ENCODE data around the gene MCTP1.

The MCTP1 gene

GRCh38 chr5:94793113-94793815, 491.6 kb downstream of the MCTP1 start:
- peak; percentile 51 for DNase-seq

DNA sequence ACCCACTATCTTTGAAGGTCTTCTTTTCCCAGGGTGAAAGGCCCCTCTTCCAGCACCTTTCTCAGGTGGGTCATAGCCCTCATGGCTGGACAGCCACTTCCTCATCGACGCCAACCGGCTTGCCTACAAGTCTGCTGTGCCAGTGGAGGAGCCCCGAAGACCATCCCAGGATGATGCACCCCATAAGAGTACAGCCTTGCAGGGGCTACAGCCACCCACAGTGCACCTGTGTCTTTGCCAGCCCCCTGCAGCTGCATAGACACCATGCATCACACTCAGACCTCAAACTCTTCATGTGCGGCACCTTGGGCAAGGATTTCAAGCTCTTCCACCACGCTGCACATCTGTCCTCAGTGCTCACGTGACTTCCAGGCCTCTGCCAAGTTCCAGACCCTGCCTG, 493.1 kb downstream of the MCTP1 start:
- DNase-seq = no peak

GRCh38 chr5:94788527-94788926, 496.4 kb downstream of the MCTP1 start:
- no peak for DNase-seq

- no peak for DNase-seq
Measured at GRCh38 chr5:94784536-94785505, 500.1 kb downstream of the MCTP1 start.

DNA sequence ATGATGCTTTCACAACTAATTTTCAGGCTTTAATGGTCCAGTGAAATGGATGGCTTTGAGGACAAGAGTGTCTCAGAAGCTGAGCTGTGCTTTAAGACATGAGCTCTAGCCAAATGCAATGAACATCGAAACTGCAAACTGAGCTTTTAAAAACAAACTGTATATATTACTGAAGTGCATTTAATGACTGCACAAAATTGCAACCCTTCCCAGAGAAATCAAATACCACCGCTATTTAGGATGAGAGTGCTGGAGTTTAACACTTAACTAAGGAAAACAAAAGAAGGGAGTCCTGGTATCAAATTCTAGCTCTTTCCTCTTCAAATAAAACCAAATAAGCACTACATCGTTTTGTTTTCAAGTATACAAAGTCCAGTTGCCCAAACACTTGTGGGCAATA, 502.5 kb downstream of the MCTP1 start:
- DNase-seq = no peak

DNA sequence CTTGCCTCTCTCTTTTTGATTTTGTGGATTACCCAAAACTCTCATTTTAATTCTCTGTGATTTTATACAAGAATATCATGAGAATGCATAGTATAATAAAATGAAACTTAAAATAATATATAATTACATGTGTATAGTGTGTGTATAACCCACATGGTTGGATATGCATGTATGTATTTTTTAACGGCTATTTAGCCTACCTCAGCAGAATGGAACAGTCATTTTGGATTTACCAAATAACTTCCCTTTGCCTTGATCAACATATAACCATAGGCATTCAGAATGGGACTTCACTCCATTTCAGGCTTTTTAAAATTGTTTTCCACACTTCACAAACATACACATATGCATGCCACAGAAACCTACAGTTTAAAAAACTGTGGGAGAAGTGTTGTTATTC, 505.2 kb downstream of the MCTP1 start:
- no peak for DNase-seq

GRCh38 chr5:94778732-94779131, 506.2 kb downstream of the MCTP1 start:
- DNase-seq = no peak

DNA sequence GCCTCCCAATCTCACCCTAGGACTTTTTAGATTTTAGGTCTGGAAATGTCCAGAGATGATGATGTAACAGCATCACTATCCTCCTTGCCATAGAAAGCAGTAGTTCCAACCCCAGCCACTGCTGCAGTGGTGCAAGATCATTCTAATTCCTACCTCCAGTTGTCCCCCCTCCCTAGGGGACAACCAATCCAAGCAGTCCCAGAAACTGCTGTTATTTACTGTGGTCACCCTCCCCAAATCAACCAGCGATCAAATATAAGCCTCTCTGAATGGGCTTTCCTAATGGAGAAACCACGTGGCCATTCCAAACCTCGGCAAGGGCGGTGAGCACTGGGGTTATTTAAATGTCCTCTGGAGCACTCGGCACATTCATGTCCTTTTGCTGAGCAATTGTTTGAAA, 506.6 kb downstream of the MCTP1 start:
- no peak for DNase-seq

GRCh38 chr5:94777056-94777880, 507.6 kb downstream of the MCTP1 start:
- DNase-seq = no peak

- DNase-seq = peak; percentile 20
Measured at GRCh38 chr5:94776167-94776566, 508.7 kb downstream of the MCTP1 start.

DNA sequence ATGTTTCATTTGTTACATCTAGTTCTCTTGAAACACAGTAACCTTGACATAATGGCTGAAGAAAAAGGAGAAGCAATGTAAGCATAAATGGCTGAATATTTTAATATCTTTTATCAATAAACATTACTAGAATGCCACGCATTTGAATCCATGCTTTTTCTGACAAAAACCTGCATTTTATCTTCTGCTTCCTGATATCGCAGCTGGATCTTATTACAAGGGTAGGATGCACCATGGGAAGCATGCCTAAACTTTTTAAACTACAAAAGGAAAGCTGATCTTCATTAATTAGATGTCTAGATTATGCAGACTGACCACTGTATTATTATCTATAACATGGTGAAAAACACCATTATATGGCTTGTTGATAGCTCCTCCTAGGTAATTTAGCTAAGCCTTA, 509.8 kb downstream of the MCTP1 start:
- no peak for DNase-seq

DNA sequence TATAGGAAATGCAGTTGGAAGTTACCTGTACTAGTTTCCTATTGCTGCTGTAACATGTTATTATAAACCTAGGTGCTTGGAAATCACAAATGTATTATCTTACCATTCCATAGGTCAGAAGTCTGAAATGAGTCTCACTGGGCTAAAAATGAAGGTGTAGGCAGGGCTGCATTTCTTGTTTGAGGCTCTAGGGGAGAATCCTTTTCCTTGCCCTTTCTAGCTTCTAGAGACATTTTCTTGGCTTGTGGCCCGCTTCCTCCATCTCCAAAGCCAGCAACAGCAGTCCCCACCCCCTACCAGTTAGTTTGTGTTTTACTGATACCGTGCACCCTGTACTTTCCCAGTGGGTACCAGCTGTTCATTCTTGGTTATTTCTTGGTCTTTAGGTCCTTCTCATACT, 513.2 kb downstream of the MCTP1 start:
- DNase-seq = no peak

DNA sequence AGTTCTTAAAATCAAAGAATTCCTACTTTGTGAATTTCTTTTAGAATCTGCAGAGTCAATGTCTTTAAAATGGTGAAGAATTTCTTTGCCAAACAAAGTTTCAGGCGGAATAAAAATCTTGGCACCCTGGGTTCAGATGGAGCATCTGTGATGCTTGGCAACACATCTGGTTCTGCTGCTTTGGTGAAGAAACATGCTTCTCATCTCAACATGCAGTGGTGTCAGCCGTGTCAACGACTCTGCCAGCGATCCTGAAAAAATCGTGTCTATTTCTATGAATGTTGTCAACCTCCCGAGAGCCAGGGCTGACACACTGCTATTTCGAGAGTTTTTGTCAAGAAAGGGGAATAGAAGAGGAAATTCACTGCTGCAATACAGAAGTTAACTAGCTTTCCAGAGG, 514.9 kb downstream of the MCTP1 start:
- no peak for DNase-seq

- no peak for DNase-seq
Measured at GRCh38 chr5:94761786-94762185, 523.1 kb downstream of the MCTP1 start.

GRCh38 chr5:94761055-94761454, 523.8 kb downstream of the MCTP1 start:
- DNase-seq = no peak

- no peak for DNase-seq
Measured at GRCh38 chr5:94759961-94760360, 524.9 kb downstream of the MCTP1 start.

DNA sequence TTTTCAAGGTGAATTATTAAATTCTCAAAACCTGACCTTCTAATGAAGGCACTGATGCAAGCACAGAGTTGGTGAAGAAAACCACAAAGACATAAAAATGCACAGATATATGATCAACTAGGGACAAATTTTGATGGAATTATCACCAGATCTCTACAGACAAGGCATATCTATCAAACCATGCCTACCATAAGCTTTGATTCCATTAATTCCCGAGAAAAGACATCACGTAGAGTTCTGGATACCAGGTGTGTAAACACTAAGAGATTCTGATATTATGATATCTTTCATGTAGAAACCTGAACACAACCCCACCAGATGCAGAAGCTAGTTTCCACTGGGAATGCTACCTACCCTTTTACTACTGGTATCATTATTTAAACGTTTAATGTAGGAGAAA, 525.9 kb downstream of the MCTP1 start:
- no peak for DNase-seq

DNA sequence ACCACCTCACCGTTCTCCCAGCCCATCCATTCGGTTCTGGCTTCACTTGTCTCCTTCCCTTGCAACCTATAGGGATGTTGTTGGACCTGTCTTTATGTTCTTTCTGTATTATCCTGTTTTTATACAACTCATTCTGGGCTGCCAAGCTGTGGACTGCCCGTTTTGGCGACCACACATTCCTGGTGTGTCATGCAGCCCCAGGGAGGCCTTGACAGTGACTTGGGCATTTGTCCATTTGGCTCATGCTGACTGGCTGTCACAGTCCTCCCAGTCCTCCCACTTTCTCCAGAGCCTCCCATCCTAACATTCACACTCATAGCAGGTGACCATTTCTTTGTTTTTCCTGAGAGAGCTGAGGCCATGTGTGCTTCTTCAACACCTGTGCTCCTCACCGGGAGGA, 530.1 kb downstream of the MCTP1 start:
- peak; percentile 12 for DNase-seq

DNA sequence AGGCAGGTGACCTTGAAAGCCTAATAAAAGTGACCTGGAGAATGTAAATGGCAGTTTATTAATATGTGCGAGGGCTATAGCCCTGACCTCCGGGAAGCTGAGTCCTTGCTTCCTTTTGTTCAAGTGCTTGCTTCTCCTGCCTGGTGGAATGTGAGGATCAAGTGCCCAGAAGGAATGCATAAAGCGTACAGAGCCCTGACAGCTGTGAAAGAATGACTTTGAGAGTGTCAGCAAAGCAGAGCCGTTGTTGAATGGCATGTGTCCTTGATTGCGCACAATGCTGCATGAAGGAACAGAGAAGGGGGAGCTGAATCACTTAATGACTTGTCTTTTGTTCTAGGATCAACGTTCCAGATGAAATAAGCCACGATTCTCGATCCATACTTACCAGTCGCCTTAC, 533.4 kb downstream of the MCTP1 start:
- DNase-seq = no peak

GRCh38 chr5:94750681-94751080, 534.2 kb downstream of the MCTP1 start:
- no peak for DNase-seq

GRCh38 chr5:94749042-94749441, 535.9 kb downstream of the MCTP1 start:
- DNase-seq = no peak

DNA sequence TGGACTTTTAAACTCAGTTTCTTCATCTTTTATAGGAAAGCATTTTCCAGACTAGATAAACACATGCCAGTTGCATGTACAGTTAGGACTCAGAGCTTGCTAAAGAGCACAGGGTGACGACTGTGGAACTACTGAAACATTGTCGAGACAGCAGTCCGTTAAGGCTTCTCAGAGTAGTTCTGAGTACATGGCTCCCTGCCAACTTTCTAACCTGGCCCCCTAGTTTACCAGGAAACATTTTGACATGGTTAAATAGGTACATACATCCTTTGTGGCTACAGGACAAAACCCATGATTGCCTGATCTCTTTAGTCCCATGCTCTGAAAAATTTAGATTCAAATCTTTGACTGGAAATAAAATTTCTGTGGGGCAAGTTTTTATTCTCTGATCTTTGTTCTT, 536.7 kb downstream of the MCTP1 start:
- DNase-seq = no peak

DNA sequence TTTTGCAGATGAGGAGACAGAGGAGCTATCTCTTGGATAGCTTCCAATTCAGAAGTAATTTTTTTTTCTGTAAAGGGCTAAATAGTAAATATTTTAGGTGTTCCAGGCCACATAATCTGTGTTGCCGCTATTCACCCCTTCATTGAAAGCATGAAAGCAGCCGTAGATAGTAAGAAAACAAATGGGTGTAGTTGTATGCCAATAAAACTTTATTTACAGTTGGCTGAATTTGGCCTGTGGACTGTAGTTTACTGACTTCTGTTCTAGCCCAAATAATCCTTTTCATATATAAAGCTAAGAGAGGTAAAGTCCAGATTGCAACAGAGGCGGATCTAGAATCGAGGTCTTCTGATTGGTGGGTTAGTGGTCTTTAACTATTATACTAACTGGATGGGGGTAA, 537.5 kb downstream of the MCTP1 start:
- DNase-seq = no peak

Measured in EL (cell line).